GF-D8 (cell line): Measurements from ENCODE around the gene THOC6.
A peak's percentile ranks its signal among the peaks of the same experiment; 100 is the strongest.
"Not testable (repeated sequence)": the region's sequence is repeated elsewhere in the genome, so short reads cannot be mapped to it uniquely, and the experiment has no call there.

ENCODE experiments used
- DNase-seq: peaks from one replicate; lab custom pipeline; 2025; lab: John Stamatoyannopoulos, UW

Gene THOC6

DNA sequence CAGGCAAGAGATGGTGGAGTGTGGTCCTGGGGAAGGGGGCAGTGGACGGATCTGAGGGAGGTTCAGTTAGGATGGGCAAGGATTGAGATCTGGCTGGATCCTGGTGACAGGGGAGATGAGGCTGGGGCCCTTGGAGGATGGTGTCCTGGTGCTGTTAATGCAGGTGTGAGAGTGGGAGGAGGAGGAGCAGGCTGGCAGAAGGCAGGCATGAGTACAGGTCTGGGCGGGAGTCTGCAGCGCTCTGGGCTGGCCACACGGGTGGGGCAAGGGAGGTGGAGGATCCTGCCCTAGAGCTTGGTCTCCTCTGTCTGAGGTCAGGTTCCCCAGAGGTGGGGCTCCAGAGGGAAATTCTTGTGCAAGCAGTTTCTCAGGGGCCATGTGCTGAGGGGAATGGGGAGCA lies 48.3 kb downstream of the THOC6 start:
- DNase-seq: not testable (repeated sequence)

DNA sequence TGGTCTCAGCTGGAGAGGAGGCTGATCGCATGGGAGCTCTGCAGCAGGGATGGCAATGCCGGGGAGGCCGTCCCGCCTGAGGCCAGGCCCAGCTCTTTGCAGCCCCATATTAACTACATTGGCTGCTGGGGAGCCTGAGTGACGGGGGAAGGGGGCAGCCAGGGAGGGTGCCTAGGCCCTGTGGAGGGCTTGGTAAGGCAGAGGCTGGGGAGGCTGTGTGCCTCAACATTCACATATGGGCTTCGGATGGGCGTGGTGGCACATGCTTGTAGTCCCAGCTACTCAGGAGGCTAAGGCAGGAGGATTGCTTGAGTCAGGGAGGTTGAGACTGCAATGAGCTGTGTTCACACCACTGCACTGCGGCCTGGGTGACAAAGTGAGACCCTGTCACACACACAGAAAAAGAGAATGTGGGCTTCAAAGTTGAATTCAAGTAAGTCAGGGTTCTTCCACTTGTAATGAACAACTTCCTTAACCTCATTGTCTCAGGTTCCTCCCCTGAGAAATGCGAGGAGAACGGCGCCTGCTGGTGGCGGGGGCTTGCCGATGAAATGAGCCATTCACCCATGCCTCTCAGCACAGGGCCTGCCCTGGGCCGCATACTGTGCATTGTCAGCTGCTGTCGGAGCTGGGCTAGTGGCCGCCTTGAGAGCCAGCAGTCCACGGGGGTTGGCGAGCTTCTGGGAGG lies 48.9 kb downstream of the THOC6 start:
- DNase-seq: not testable (repeated sequence)

DNA sequence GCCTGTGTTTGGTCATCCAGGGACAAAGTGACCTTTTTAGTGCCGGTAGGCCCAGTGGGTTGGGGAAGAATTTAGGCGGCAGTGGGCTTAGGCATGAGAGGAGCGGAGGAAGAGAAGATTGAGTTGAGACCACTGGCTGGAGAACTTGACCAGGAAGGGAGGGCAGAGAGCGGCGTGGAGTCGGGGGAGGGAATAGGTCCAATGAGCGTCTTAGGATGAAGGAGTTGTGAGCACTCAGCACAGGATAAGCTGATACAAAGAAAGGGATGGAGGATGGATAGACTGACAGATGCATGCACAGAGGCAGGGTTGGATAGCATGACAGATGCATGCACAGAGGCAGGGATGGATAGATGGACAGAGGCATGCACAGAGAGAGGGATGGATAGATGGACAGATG lies 49.6 kb downstream of the THOC6 start:
- no peak for DNase-seq

DNA sequence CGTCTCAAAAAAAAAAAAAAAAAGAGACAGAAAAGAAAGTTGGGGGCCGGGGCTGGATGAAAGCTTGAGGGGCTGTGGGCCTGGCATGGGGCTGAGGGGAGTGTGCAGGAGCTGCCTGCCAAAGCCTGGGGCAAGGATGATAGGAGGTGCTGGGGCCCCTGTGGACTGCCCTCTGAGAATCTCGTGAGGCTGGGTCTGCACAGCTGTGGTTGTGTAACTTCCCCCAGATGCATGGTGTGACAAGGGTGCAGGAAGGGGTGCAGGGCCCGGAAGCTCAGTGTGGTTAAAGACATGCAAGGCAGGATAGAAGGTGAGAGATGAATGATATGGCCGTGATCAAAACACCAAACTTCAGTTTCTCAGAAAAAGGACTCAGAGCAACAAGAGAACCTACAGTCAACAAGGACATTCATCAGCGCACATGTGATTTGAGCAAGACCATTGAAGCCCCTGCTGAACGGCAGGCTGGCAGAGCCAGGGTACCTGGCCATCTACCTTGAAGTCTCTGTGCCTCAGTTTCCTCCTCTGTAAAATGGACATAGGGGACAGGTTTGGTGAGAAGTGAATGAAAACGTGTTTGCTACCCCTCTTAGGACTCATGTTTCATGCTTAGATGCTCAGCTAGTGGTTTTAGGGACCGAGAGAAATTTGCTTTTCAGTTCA lies 51.2 kb downstream of the THOC6 start:
- DNase-seq: peak; percentile 56

DNA sequence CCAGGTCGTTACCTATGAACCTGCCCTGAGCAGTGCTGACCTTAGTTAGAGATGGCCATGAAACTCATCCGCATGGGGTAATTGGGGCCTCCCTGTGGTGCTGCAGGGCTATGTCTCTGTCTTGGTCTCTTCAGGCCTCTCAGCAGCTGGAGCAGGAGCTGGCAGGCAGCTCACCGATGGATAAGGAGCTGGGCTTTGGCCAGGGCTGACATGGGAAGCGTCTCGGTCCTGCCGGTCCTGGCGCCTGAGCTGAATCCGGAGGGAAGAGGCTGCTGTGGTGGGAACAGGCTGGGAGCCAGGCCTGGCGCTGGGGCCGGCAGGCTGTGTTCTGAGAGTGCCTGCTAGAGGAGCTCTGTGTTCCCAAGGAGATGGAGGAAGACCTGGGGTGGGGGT lies 51.7 kb downstream of the THOC6 start:
- DNase-seq: no peak

DNA sequence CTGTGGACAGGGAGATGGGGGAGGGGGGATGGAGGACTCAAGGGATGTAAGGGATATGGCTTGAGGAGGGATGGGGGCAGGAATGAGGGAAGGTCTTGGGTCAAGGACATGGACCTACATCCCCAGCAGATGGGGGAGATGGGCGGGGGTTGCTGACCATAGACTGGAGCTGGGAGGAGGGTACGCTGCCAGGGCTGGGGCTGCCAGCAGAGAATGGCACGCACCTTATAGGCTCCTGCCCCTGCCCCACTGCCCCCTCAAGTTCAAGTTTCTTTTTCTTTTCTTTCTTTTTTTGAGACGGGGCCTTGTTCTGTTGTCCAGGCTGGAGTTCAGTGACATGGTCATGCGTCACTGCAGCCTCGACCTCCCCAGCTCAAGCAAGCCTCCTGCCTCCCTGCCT lies 52.1 kb downstream of the THOC6 start:
- not testable (repeated sequence) for DNase-seq

DNA sequence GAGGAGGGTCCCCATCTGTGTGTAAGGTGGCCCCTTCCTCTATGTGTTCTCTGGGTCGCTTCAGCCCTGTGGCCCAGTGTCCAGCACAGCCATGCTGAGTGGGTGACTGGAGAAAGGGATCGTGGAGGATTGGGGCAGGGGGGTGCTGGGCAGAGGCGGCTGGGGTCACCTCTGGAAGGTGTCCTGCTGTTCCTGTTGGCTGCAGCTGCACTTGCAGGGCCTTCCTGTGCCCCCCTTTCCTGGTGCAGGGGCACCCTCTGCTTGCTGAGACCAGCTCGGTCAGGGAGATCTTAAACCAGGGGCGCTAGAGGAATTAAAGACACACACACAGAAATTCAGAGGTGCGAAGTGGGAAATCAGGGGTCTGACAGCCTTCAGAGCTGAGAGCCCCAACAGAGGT lies 52.7 kb downstream of the THOC6 start:
- DNase-seq: no peak
